Gastrocnemius medialis (tissue), 4 donors: ENCODE measurements around the gene TIGAR. TPM values are rescaled to one million over a fixed set of nuclear protein-coding genes. Genes with fewer than 3 reads are reported as not detected.

Source experiments
- ATAC-seq, 2 donors: fragments of 150-250 bp; one replicate each; pipeline ENCODE4 v1.9.1; 2016
- DNase-seq, 2 donors: peaks; one replicate each; pipeline ENCODE4 v3.0.0-alpha.2; 2019
- H3K27ac ChIP-seq, 4 donors: fragments of 200-600 bp; sonication (generic); 1 replicate in 1 of 4; 2 replicates in 3 of 4; pipeline ENCODE4 v1.5.1; 2016 to 2018; ENCODE audit warnings: mild to moderate bottlenecking in 2 of 4, moderate library complexity in 1 of 4
- H3K27me3 ChIP-seq, 3 donors: fragments of 200-600 bp; sonication (generic) in 2 of 3; 1 replicate in 1 of 3; 2 replicates in 2 of 3; pipeline versions ENCODE4 v1.5.1 to v1.6.0; 2016 to 2019; ENCODE audit warnings: mild to moderate bottlenecking in 1 of 3, moderate library complexity in 1 of 3
- H3K36me3 ChIP-seq, 2 donors: fragments of 200-600 bp; sonication (generic) in 1 of 2; one replicate each; pipeline ENCODE4 v1.5.1; 2017 to 2018
- H3K4me1 ChIP-seq, 2 donors: fragments of 200-600 bp; sonication (generic) in 1 of 2; one replicate each; pipeline ENCODE4 v1.5.1; 2016 to 2017; ENCODE audit warnings: mild to moderate bottlenecking in 2 of 2
- H3K4me3 ChIP-seq, 4 donors: fragments of 200-600 bp; sonication (generic) in 3 of 4; 1 replicate in 1 of 4; 2 replicates in 3 of 4; pipeline ENCODE4 v1.5.1; 2016 to 2019; ENCODE audit warnings: mild to moderate bottlenecking in 2 of 4
- H3K9me3 ChIP-seq, 3 donors: fragments of 200-600 bp; sonication (generic) in 2 of 3; 1 replicate in 1 of 3; 2 replicates in 2 of 3; pipeline ENCODE4 v1.5.1; 2016 to 2019
- CTCF ChIP-seq, 5 experiments: fragments of 450-650 bp in 3 of 5; fragments of 200-600 bp in 2 of 5; sonication (generic) in 2 of 5; IDR thresholded peaks in 4 of 5; conservative IDR thresholded peaks in 1 of 5; 1 replicate in 4 of 5; 2 replicates in 1 of 5; pipeline ENCODE4 v1.5.1; 2016 to 2019; ENCODE audit warnings: antibody characterized with exemption in 5 of 5, mild to moderate bottlenecking in 3 of 5, moderate library complexity in 3 of 5
- POLR2A ChIP-seq, 2 donors: fragments of 450-650 bp; IDR thresholded peaks; one replicate each; pipeline ENCODE4 v1.6.1; 2017; ENCODE audit warnings: antibody characterized with exemption in 2 of 2, mild to moderate bottlenecking in 2 of 2, moderate library complexity in 2 of 2
- in situ Hi-C, 4 donors: fragments of 200-750 bp; cut with MboI; loops; one replicate each; pipeline versions ENCODE4 v1.15.0 to v1.8.0; 2017; ENCODE audit warnings: low sequenced_read_pairs in 4 of 4
- intact Hi-C: fragments of 100-400 bp; cut with DNase I; formaldehyde crosslinking; loops from one replicate; pipeline ENCODE4 v1.15.1; 2023; ENCODE audit warnings: low total_unique reads
- total RNA-seq, 4 donors: library from RNA; depleted of rRNA; stranded (reverse); fragments of >200 nt; gene quantifications; one replicate each; pipeline versions ENCODE4 v1.1.0 to v1.2.3, GENCODE V29; 2016

TIGAR gene
- total RNA-seq, 4 donors from 2014 or later: 4.4 to 8.3 (median 6.7) TPM

- Histone ChIP-seq H3K27ac (no peak overlapping the region), H3K36me3 (no peaks in the 10 kb centered on the region), H3K4me1 (peaks cover 17 to 25% of the 10 kb centered on the region in 2 donors), H3K9me3 (no peaks in the 10 kb centered on the region), H3K27me3 (peaks cover 31 to 40% (median 37%) of the 10 kb centered on the region in 3 donors), H3K4me3 (no peak overlapping the region)
- in situ Hi-C loops (loop anchor here (5.0 to 10.0 kb wide), 5 partner anchors 164 to 396 kb away; no protein-coding TSS in a partner anchor), intact Hi-C loops (loop anchor here (5.0 to 10.0 kb wide), 4 partner anchors 241 to 976 kb away; partner anchors contain the start of gene PARP11)
- DNase-seq (peak; percentile 45 to 59), ATAC-seq (peak; percentile 43 to 50)
- no peak for TF ChIP-seq CTCF (IDR thresholded peaks at IDR 0.05 in 4 of 5, conservative IDR thresholded peaks at IDR 0.05 in 1 of 5)
- no peak for TF ChIP-seq POLR2A (IDR thresholded peaks at IDR 0.05)
These were observed 42.5 kb upstream of the TIGAR start for GRCh38 chr12:4278329-4279197.

GRCh38 chr12:4279198-4279690 lies 41.8 kb upstream of the TIGAR start:
- peaks cover 17 to 18% of the 10 kb centered on the region in 2 donors for H3K4me1 ChIP-seq
- no peak overlapping the region for H3K4me3 ChIP-seq
- in situ Hi-C loops: loop anchor here (5.0 to 10.0 kb wide), 5 partner anchors 164 to 397 kb away; no protein-coding TSS in a partner anchor
- TF ChIP-seq POLR2A (IDR thresholded peaks at IDR 0.05) (no peak), CTCF (IDR thresholded peaks at IDR 0.05 in 4 of 5, conservative IDR thresholded peaks at IDR 0.05 in 1 of 5) (no peak)
- DNase-seq (no peak), ATAC-seq (no peak)
- no peaks in the 10 kb centered on the region for H3K9me3 ChIP-seq
- H3K27me3 ChIP-seq: peaks cover 24 to 33% (median 30%) of the 10 kb centered on the region in 3 donors
- intact Hi-C loops: loop anchor here (5.0 to 10.0 kb wide), 4 partner anchors 242 to 977 kb away; partner anchors contain the start of gene PARP11
- H3K36me3 ChIP-seq: no peaks in the 10 kb centered on the region
- no peak overlapping the region for H3K27ac ChIP-seq

- peaks cover 11 to 20% (median 17%) of the 10 kb centered on the region in 3 donors for H3K27me3 ChIP-seq
- DNase-seq (no peak), ATAC-seq (no peak)
- TF ChIP-seq POLR2A (IDR thresholded peaks at IDR 0.05) (no peak), CTCF (IDR thresholded peaks at IDR 0.05 in 4 of 5, conservative IDR thresholded peaks at IDR 0.05 in 1 of 5) (no peak)
- in situ Hi-C loops (loop anchor here in 1 of 4 donors (10.0 kb wide), 1 partner anchor 406 kb away; the partner anchor contains the start of gene PARP11), intact Hi-C loops (no loop called here)
- no peak overlapping the region for H3K27ac ChIP-seq
- no peaks in the 10 kb centered on the region for H3K9me3 ChIP-seq
- H3K36me3 ChIP-seq: no peaks in the 10 kb centered on the region
- peaks cover 5 to 17% of the 10 kb centered on the region in 2 donors for H3K4me1 ChIP-seq
- H3K4me3 ChIP-seq: no peak overlapping the region
These were observed 40.5 kb upstream of the TIGAR start for GRCh38 chr12:4280351-4281163.

DNA sequence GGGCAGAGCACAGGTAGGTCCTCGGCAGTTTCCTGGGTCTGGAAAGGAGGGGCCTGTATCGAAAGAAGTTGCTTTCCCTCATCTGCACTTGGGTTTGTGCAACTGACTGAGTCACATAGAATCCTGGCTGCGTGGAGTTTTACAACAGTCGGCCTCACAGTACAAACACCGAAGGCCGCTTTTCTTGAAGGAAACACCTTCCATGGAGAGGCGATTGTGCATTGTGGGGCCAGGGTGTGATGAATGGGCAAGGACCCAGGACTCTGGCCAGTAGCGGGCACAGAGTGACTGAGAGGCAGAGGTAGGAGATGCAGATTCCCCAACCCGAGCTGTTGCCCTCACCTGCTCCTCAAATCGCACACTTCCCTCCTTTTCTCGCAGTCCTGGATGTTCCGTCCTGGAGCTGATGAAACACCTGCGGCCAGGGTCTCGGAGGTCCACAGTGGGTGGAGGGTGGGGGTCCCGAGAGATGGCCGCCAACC lies 39.8 kb upstream of the TIGAR start:
- no peak overlapping the region for H3K27ac ChIP-seq
- H3K9me3 ChIP-seq: no peaks in the 10 kb centered on the region
- TF ChIP-seq CTCF (IDR thresholded peaks at IDR 0.05 in 4 of 5, conservative IDR thresholded peaks at IDR 0.05 in 1 of 5) (no peak), POLR2A (IDR thresholded peaks at IDR 0.05) (no peak)
- H3K27me3 ChIP-seq: peaks cover 6 to 13% (median 11%) of the 10 kb centered on the region in 3 donors
- no peak for DNase-seq
- no peak for ATAC-seq
- in situ Hi-C loops (loop anchor here in 1 of 4 donors (10.0 kb wide), 1 partner anchor 406 kb away; the partner anchor contains the start of gene PARP11), intact Hi-C loops (no loop called here)
- no peaks in the 10 kb centered on the region for H3K36me3 ChIP-seq
- no peak overlapping the region for H3K4me3 ChIP-seq
- peaks cover 4 to 11% of the 10 kb centered on the region in 2 donors for H3K4me1 ChIP-seq
